HG03457 (cell line): ENCODE results near the gene ATP2C2.
"Not testable (repeated sequence)": the region's sequence is repeated elsewhere in the genome, so short reads cannot be mapped to it uniquely, and the experiment has no call there.

ENCODE experiments used
- ATAC-seq: cut with Tn5 transposase; IDR thresholded peaks from one replicate; pipeline ENCODE4 v1.9.1; 2021; ENCODE audit warnings: moderate number of reproducible peaks; ENCODE audit not compliant: unreplicated experiment

Gene ATP2C2

DNA sequence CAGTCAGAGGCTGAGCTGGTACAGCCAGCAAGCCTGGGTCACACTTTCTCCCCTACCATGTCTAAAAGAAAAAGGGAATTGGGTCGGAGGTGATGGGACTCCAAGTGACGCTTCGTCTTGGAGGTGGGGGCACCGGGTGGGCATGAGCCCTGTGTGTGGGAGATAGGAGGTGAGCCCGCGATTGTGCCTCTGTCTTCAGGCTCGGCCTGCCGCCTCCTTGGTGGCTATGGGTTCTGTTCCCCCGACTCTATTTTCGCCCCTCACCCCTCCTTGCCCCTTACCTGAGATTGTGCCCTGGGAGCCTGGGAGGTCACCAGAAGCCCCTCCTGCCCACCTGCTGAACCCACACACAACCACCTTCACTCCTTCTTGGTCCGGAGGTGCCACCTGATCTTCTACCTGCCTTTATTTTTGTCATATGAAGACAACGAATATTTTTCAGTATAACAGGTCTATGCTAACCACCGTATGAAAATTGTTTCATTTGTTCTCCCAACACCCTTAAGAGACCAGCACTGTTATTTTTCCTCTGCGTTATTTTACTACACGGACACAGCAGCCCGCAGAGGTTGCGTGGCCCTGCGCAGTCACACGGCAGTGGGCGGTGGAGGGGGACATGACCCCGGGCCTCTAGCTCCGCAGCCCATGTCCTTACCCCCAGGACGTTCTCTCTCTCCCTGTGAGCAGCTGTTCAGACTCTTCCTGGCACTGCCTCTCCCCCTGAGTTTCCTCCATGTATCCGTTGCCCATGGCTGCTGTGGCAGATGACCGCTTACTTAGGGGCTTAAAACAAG lies 49.9 kb downstream of the ATP2C2 start:
- no peak for ATAC-seq

DNA sequence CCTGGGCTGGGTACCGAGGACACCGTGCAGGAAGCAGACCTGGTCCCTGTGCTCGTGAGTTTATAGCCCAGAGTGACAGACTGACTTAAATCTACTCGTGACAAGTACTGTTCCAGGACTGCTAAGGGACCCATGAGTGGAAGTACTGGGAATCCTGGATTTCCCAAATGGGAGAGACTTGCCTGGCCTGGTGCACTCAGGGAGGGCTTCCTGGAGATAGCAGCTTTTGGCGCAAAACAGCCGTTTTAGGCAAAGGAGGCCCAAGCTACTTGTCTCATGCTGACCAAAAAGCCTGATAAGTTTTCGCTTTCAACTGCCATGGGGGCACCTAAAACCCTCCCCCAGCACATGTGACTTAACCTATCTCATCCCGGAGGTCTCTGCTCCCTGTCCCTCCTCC lies 51.4 kb downstream of the ATP2C2 start:
- no peak for ATAC-seq

DNA sequence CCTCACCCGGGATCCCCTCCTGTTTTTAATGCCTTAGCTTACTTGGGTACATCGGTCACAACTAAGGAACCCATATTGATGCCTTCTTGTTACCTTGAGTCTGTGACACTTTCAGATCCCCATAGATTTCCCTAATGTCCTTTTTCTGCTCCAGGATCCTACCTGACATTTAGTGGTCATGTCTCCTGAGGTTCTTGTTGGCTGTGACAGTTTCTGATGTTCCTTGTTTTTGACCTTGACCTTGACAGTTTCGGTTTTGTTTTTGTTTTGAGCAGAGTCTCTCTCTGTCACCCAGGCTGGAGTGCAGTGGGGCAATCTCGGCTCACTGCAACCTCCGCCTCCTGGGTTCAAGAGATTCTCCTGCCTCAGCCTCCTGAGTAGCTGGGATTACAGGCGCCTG lies 52.2 kb downstream of the ATP2C2 start:
- not testable (repeated sequence) for ATAC-seq

DNA sequence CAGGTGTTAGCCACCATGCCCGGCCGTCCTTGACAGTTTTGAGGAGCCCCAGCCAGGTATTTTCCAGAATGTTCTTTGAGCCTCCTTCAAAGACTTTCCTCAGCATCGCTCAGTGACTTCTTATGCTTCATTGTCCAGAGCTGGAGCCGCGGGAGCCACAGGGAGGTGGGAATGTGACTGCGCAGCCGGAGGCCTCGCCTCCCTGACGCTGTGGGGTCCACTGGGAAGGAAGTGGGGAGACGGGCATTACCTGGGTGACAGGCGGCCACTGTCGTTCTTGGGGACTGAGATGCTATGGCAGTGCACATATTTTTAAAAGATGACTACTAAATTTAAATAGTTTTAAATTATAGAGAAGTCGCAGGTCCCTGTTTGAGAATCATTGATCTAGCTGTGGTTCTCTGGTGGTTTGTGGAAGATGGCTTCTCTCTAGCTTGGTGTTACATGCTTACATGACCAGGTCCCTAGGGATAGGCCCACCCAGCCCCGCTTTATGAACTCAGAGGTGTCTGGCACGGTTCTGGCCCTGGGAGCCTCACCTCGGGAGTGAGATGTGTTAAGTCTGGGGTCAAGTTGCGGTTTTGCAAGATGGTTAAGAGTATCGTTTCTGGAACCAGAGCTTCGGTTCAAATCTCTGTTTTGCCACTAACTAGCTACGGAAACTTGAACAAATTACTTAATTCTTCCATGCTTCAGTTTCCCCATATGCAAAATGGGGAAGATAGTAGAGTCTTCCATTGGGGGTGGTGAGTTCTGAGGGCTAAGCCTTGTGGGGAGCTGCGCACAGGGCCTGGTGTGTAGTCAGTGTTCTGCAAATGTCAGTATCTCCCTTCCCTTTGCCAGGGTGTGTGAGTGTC lies 53.0 kb downstream of the ATP2C2 start:
- ATAC-seq: no peak

DNA sequence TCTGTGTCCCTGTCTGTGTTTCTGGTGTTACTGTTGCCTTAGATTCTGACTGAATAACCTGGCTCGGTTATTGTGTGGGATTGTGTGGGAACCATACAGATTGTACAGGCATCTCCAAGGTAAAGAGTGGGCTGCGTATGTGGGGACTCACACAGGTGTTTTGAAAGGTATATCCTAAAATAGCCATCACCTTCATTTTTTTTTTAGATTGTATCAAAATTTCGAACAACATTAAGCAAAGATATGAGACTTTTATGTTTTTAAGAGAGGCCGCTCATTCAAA lies 53.5 kb downstream of the ATP2C2 start:
- no peak for ATAC-seq

DNA sequence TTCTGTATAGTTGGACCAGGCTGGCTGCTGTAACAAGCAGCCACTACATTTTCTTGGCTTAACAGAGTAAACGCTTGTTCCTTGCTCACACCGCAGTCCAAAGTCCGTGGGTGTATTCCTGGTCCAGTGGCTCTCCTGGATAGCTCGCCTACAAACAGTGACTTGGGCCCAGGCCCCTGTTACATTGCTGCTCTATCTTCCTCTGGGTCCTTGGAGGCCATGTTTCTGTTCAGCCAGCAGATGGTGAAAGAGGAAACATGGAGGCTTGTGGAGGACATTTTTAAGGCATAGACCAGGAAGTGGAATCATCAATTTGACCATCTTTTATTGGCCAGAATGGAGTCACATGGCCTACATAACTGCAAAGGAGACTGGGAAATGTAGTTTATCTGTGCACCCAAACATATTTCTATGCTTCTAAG lies 55.1 kb downstream of the ATP2C2 start:
- no peak for ATAC-seq

DNA sequence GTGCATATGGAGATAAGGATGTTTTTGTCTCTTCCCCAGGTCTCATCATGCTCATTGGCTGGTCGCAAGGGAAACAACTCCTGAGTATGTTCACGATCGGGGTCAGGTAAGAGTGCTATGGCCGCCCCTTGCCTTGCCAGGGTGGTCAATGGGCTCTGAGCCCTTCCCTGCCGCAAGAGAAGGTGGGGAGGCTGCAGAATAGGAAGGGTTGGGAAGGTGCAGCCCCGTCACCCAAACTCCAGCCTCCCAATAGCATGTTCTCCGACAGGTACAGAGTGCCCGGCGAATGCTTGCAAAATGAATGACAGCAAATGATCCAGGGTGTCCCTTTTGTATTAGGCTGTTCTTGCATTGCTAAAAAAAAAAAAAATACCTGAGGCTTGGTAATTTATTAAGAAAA lies 57.4 kb downstream of the ATP2C2 start:
- ATAC-seq: no peak

DNA sequence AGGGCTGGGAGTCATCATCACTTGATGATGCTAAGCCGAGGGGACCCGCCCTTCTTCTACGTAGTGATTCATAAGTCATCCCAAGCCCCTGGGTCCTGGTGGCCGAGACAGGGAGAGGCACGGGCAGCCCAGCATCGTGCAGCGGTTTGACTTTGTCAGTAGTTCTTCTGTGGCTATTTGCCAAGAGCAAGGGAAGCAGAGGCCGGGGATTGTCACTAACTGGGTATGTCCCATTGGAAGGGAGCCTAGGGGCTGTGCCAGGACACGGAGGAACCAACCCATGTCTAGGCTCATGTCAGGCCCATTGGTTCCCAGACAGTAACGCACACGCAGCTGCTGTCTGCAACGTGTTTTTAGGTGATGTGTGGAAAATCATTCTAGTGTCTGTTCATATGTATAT lies 58.5 kb downstream of the ATP2C2 start:
- no peak for ATAC-seq

DNA sequence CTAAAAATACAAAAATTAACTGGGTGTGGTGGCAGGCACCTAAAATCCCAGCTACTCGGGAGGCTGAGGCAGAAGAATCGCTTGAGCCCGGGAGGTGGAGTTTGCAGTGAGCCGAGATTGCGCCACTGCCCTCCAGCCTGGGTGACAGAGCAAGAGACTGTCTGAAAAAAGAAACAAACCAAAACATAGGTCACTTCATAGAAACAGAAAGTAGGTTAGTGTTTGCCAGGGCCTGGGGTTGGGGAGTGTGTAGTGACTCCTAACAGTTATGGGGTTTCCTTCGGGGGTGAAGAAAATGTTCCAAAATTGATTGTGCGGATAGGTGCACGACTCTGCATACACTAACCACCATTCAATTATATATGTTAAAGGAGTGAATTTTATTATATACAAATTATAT lies 59.2 kb downstream of the ATP2C2 start:
- ATAC-seq: no peak

DNA sequence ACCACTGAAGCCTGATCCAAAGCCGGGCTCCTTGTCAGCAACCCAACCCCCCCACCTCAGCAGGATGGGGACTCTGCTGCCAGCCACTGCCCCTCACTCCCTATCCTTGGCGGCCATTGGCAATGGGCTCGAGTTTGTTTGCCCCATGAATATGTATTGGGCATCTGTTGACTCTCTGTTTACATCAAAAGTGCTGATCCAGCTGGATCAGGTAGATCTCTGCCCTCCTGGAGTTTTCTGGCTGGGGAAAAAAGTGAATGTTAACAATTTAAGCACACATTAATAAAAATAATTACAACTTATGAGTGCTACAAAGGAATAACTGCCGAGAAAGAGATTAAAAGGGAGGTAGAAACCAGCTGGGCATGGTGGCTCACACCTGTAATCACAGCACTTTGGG lies 62.5 kb downstream of the ATP2C2 start:
- no peak for ATAC-seq

DNA sequence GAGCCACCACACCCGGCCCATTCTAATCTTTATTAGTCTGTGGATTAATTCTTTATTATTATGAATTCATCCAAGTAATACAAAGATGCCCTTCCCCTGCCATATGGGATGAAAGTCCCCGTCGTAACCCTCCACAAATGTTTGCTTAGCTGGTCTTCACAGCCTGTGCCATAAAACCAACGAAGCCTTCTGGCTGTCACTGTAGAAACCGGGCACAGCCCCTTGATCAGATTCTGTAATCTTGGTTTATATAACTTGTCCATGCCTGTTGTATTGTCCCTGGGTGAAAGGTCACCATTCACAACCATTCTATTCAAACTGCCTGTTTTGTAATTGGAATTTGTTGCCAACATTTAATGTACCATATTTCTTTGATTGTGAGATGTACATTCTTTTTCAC lies 66.5 kb downstream of the ATP2C2 start:
- no peak for ATAC-seq

DNA sequence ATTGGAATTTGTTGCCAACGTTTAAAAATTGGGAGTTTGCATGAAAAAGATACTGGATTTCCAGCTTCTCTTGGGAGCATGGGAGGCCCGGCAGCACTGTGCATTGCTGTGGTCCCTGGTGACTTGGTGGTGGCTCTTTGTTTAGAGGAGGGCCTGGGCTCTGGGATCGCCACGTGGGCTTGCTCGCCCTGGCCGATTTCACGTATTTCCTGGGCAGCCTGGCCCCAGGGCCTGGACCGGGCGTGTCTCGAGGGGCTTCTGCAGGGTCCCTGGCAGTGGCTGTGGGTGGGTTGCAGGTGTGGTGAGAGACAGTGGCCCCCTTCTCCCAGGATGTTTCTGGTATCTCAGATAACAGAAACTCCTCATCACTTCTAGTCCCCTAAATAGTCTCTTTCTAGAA lies 67.9 kb downstream of the ATP2C2 start:
- no peak for ATAC-seq

DNA sequence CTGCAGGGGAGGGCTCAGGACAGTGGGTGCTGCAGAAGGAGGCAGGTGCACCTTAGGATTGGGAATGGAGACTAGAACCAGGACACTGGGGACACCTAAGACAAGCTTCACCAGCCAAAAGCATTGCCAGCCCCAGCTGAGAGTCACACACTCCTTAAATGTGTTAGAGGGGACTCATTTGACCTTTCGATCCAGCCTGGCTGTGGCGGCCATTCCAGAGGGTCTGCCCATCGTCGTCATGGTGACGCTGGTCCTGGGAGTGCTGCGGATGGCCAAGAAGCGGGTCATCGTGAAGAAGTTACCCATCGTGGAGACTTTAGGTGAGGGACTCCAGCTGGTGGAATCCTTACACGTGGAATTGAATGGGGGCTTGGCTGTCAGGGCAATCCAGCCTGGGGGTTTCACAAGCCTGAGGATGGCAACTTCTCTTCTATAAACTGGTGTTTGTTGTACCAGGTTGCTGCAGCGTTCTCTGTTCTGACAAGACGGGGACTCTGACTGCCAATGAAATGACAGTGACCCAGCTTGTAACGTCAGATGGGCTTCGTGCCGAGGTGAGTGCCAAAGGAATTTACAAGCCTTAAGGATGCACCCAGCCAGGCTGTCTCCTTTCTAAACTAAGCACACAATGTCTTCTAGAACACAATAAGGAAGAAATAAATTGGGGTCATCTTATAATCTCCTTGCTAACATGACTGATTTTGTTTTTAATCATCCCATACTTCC lies 70.8 kb downstream of the ATP2C2 start:
- no peak for ATAC-seq

DNA sequence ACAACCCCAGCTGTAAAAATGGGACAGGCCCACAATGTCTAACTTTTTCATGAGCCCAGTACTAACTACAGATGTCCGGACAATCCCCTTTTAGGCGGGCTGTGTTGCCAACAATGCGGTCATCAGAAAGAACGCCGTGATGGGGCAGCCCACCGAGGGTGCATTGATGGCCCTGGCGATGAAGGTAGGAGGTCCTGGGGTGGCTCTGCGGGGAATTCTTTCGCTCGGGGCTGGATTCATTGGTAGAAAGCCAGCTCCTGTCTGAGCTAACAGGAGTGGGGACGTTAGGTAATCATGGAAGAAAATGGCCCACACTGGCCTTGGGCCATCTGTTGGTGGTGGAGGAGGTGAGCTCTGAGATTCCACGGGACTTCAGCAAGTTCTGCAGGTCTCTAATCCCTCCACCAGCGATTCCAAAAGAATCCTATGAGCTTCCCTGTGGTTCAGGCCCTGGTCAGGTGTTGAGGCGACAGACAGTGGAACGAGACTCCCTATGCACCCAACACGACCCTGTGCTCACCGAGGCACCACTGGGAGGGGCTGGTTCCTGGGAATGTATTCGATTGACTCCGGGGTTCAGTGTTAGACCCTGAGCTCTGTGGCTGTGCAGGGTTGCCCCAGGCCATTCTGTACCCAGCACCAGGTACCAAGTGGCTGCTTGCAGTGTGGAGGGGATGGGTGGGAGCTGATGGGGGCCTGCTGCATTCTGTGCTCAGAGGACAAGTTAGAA lies 74.2 kb downstream of the ATP2C2 start:
- no peak for ATAC-seq

DNA sequence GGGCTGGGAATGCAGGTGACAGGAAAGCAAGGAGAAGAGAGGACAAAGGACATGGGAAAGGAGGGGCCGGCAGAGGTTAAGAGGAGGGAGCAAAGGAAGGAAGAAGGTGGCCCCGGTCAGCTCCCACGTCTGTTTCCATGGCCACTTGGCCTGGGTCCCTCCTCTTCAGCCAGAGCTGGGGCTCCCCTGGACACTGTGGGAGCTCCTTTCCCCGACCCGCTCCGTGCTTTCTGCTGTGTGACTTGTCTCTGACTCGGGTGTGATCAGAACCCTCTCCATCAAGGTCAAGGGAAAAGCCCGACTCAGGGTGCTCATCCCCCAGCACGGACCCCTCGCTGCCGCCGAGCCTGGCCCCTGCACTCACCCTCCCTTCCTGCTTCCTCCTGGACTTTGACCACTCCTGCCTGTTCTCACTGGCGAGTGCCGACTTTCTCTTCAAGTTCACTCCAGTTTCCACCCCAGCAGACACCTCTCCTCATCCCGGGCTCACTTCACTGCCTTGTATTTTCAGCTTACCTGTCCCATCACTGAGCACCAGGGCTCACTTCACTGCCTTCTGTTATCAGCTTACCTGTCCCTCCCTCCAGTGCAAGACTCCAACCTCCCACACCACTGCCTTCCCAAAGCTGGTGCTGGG lies 74.9 kb downstream of the ATP2C2 start:
- ATAC-seq: no peak

DNA sequence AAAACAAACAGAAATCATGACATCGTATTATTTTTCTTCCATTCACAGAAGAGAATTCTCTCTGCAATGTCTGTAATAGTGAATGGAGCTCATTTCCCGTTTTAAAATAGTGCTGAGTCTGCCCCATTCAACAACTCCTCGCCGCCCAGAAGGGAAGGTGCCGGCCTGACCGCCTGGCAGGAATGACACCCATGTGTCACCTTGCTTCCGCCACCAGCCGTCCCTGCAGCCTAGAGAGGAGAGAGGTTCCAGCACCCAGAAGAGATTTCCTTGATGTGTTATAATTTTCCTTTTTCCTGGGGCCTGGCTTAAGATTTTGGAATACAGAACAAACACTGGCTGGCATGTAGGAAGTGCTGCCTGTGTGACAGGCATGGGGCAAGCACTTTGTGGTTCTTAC lies 76.1 kb downstream of the ATP2C2 start:
- ATAC-seq: no peak

DNA sequence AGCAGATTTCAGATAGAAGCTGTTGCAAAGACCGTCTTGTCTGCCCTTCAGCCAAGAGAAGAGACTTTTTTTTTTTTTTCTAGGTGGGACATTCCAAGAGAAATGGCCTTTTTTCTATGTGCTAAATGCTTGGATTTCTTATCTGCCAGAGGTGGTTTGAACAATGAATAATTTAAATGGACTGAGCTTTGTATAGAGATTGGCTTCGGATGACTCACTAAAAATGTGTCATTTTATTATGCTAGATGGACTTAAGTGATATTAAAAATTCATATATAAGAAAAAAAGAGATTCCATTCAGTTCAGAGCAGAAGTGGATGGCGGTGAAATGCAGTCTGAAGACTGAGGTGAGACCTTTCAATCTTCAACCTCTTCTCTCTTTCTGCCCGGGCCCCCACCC lies 77.7 kb downstream of the ATP2C2 start:
- ATAC-seq: no peak

DNA sequence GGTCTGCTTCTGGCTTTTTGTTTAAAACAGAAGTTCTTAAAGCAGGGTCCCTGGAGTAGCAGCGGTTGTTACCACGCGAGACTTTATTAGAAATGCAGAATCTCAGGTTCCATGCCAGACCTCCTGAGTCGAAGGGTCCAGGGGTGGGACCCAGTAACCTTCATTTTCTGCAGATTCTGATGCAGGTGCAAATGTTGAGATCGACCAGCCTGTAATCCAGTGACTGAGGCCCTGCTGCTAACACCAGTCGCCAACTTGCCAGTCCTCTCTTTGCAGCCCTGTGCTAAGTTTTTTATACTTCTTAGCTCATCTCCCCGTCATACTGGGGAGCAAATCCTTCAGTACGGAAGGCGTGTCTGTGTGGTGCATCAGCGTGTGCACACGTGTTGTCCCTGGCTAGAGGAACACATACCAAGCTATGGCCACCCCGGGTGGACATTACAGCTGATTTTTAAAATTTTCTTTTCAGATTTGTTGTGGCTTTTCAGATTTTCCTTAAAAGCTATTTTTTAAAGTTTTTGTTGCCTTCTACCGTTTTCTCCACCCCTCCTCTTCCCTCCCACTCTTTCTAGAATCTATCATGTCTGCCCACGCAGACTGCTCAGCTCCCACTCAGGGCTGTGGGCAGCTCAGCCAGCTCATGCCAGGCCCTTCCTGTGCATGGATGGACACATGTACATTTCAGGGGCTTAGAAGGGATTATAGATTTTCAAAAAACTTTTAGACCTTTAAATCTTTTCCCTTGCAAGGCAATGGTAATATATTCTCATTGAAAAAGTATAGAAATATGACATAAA lies 78.5 kb downstream of the ATP2C2 start:
- ATAC-seq: no peak

DNA sequence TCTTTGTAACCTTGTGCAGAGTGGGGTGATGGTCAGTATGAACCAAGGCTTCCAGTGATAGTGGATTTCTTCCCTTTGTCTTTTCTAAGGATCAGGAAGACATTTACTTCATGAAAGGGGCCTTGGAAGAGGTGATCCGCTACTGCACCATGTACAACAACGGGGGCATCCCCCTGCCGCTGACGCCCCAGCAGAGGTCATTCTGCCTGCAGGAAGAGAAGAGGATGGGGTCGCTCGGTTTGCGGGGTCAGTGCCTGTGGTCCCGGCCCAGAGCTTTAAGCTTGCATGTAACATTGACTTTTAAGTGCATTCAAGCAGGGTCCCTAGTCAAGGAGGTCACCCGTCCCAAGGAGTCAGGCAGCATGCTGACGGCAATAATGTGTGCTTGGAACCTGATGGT lies 80.1 kb downstream of the ATP2C2 start:
- no peak for ATAC-seq
